DMS79 treated with DMSO at 0.1 percent for 48 hours (cell line): ENCODE results near the gene PHLDB3.
A peak's percentile ranks its signal among the peaks of the same experiment; 100 is the strongest.

ENCODE experiments used
- DNase-seq: peaks from one replicate; lab custom pipeline; 2025; lab: John Stamatoyannopoulos, UW

PHLDB3 gene

GRCh38 chr19:43496960-43497359 lies 7.6 kb downstream of the PHLDB3 start:
- no peak for DNase-seq

- DNase-seq = no peak
These were observed 9.5 kb downstream of the PHLDB3 start for GRCh38 chr19:43495082-43495481.

- DNase-seq = no peak
These were observed 13.8 kb downstream of the PHLDB3 start for GRCh38 chr19:43490759-43491158.

- DNase-seq = no peak
These were observed 14.5 kb downstream of the PHLDB3 start for GRCh38 chr19:43489979-43490599.

GRCh38 chr19:43489310-43489709 lies 15.2 kb downstream of the PHLDB3 start:
- DNase-seq = no peak

- no peak for DNase-seq
These were observed 16.4 kb downstream of the PHLDB3 start for GRCh38 chr19:43488179-43488578.

- DNase-seq = no peak
These were observed 18.1 kb downstream of the PHLDB3 start for GRCh38 chr19:43486412-43486811.

GRCh38 chr19:43485951-43486350 lies 18.6 kb downstream of the PHLDB3 start:
- DNase-seq = no peak

GRCh38 chr19:43483281-43483680 lies 21.3 kb downstream of the PHLDB3 start:
- no peak for DNase-seq

- no peak for DNase-seq
These were observed 22.4 kb downstream of the PHLDB3 start for GRCh38 chr19:43482193-43482592.

- no peak for DNase-seq
These were observed 22.8 kb downstream of the PHLDB3 start for GRCh38 chr19:43481701-43482100.

GRCh38 chr19:43480574-43480973 lies 24.0 kb downstream of the PHLDB3 start:
- no peak for DNase-seq

- no peak for DNase-seq
These were observed 24.5 kb downstream of the PHLDB3 start for GRCh38 chr19:43479961-43480561.

- no peak for DNase-seq
These were observed 25.3 kb downstream of the PHLDB3 start for GRCh38 chr19:43479226-43479625.

GRCh38 chr19:43478323-43478722 lies 26.2 kb downstream of the PHLDB3 start:
- no peak for DNase-seq

GRCh38 chr19:43476606-43477005 lies 27.9 kb downstream of the PHLDB3 start:
- DNase-seq = no peak

- peak; percentile 59 for DNase-seq
These were observed 29.4 kb downstream of the PHLDB3 start for GRCh38 chr19:43474986-43475705.

- no peak for DNase-seq
These were observed 30.1 kb downstream of the PHLDB3 start for GRCh38 chr19:43474487-43474886.

GRCh38 chr19:43471091-43471490 lies 33.5 kb downstream of the PHLDB3 start:
- DNase-seq = no peak

- no peak for DNase-seq
These were observed 34.3 kb downstream of the PHLDB3 start for GRCh38 chr19:43470288-43470687.

- DNase-seq = no peak
These were observed 35.4 kb downstream of the PHLDB3 start for GRCh38 chr19:43469160-43469480.

- no peak for DNase-seq
These were observed 36.0 kb downstream of the PHLDB3 start for GRCh38 chr19:43468354-43469159.

GRCh38 chr19:43467730-43468129 lies 36.8 kb downstream of the PHLDB3 start:
- DNase-seq = no peak
